WTC11 (cell line): ENCODE results near the gene SELENOH. TPM values are rescaled to one million over a fixed set of nuclear protein-coding genes. Genes with fewer than 3 reads are reported as not detected.

Experiments used
- ATAC-seq: fragments of 200-7000 bp; cut with Tn5 transposase; 2 replicates; pipeline ENCODE4 v1.10.0; 2021; ENCODE audit warnings: mild to moderate bottlenecking, moderate library complexity
- CTCF ChIA-PET: fragments of 300-600 bp; sonication (Branson Sonifier 250); formaldehyde crosslinking; loops from one replicate; lab custom pipeline; 2021; ENCODE audit warnings: antibody characterized with exemption; lab: Charles Lee
- POLR2A ChIA-PET: fragments of 350-600 bp; sonication (Branson Sonifier 250); formaldehyde crosslinking; loops from one replicate; lab custom pipeline; 2021; ENCODE audit warnings: antibody characterized with exemption; lab: Charles Lee
- DNase-seq: peaks from one replicate; pipeline ENCODE4 v3.0.0; 2021; ENCODE audit warnings: low spot score
- H3K27ac Mint-ChIP-seq: 2 replicates; pipeline ENCODE4 v1.8.0; 2021; ENCODE audit warnings: mixed read lengths
- H3K27me3 Mint-ChIP-seq: 2 replicates; pipeline ENCODE4 v1.8.0; 2021; ENCODE audit warnings: low read depth, mild to moderate bottlenecking, moderate library complexity, mixed read lengths
- H3K36me3 Mint-ChIP-seq: 2 replicates; pipeline ENCODE4 v1.8.0; 2021; ENCODE audit warnings: mixed read lengths
- H3K4me1 Mint-ChIP-seq: 2 replicates; pipeline ENCODE4 v1.8.0; 2022; ENCODE audit warnings: mixed read lengths
- H3K4me3 Mint-ChIP-seq: 2 replicates; pipeline ENCODE4 v1.8.0; 2021; ENCODE audit warnings: mild to moderate bottlenecking, moderate library complexity, mixed read lengths
- H3K9me3 Mint-ChIP-seq: 2 replicates; pipeline ENCODE4 v1.8.0; 2021; ENCODE audit warnings: mixed read lengths
- E2F1 ChIP-seq: sonication (generic); formaldehyde crosslinking; IDR thresholded peaks from 2 replicates; pipeline ENCODE4 v1.8.0; 2022; ENCODE audit warnings: mild to moderate bottlenecking, missing genetic modification reagents
- EMX1 ChIP-seq: fragments of 250-450 bp; sonication (Bioruptor Pico); IDR thresholded peaks from 2 replicates; pipeline ENCODE4 v1.8.0; 2021; ENCODE audit warnings: mild to moderate bottlenecking
- ERG ChIP-seq: fragments of 250-450 bp; sonication (Bioruptor Pico); IDR thresholded peaks from 2 replicates; pipeline ENCODE4 v1.8.0; 2021; ENCODE audit warnings: mild to moderate bottlenecking
- FOXK1 ChIP-seq: sonication (generic); formaldehyde crosslinking; IDR thresholded peaks from 2 replicates; pipeline ENCODE4 v1.8.0; 2022; ENCODE audit warnings: mild to moderate bottlenecking, moderate library complexity, missing genetic modification reagents
- FOXP1 ChIP-seq: sonication (generic); formaldehyde crosslinking; IDR thresholded peaks from 2 replicates; pipeline ENCODE4 v1.8.0; 2022; ENCODE audit warnings: missing genetic modification reagents, mild to moderate bottlenecking, moderate library complexity, borderline replicate concordance
- GRHL2 ChIP-seq: fragments of 250-450 bp; sonication (Bioruptor Pico); IDR thresholded peaks from 2 replicates; pipeline ENCODE4 v1.8.0; 2022; ENCODE audit warnings: mild to moderate bottlenecking, moderate library complexity; ENCODE audit not compliant: insufficient replicate concordance, severe bottlenecking
- IRF2 ChIP-seq: sonication (generic); formaldehyde crosslinking; IDR thresholded peaks from 2 replicates; pipeline ENCODE4 v1.8.0; 2022; ENCODE audit warnings: low read depth, missing genetic modification reagents, borderline replicate concordance
- MLX ChIP-seq: sonication (generic); formaldehyde crosslinking; IDR thresholded peaks from 2 replicates; pipeline ENCODE4 v1.8.1; 2023; ENCODE audit warnings: mild to moderate bottlenecking, missing genetic modification reagents, moderate library complexity
- MYBL2 ChIP-seq: sonication (generic); formaldehyde crosslinking; IDR thresholded peaks from 2 replicates; pipeline ENCODE4 v1.8.1; 2023; ENCODE audit warnings: mild to moderate bottlenecking, moderate library complexity, missing genetic modification reagents
- NFATC4 ChIP-seq: fragments of 250-450 bp; sonication (Bioruptor Pico); IDR thresholded peaks from 2 replicates; pipeline ENCODE4 v1.9.0; 2021; ENCODE audit warnings: mild to moderate bottlenecking
- PRDM15 ChIP-seq: sonication (generic); formaldehyde crosslinking; IDR thresholded peaks from 2 replicates; pipeline ENCODE4 v1.8.0; 2022; ENCODE audit warnings: missing genetic modification reagents
- ZNF121 ChIP-seq: sonication (generic); formaldehyde crosslinking; IDR thresholded peaks from 2 replicates; pipeline ENCODE4 v1.8.0; 2023; ENCODE audit warnings: missing genetic modification reagents
- ZNF281 ChIP-seq: sonication (generic); formaldehyde crosslinking; IDR thresholded peaks from 2 replicates; pipeline ENCODE4 v1.8.0; 2023; ENCODE audit warnings: mild to moderate bottlenecking, missing genetic modification reagents
- ZNF317 ChIP-seq: sonication (generic); formaldehyde crosslinking; IDR thresholded peaks from 2 replicates; pipeline ENCODE4 v1.8.1; 2023; ENCODE audit warnings: low read depth, mild to moderate bottlenecking, moderate library complexity, missing genetic modification reagents, borderline replicate concordance
- ZNF532 ChIP-seq: fragments of 250-450 bp; sonication (Bioruptor Pico); IDR thresholded peaks from 2 replicates; pipeline ENCODE4 v1.9.0; 2021; ENCODE audit warnings: mild to moderate bottlenecking, borderline replicate concordance
- total RNA-seq: library from RNA; stranded (reverse); gene quantifications from 3 replicates; pipeline ENCODE4 v1.2.3, GENCODE V29; 2021

Gene SELENOH
- total RNA-seq, 1 experiment from 2014 or later = 251 TPM

- POLR2A ChIA-PET = no interaction called here
- peaks cover 46% of the 10 kb centered on the region for H3K4me1 Mint-ChIP-seq
- TF ChIP-seq FOXP1 (no peak), GRHL2 (CRISPR knock-in tag) (no peak), ZNF121 (CRISPR knock-in tag) (no peak), PRDM15 (no peak), EMX1 (no peak), MLX (CRISPR knock-in tag) (no peak), ZNF281 (CRISPR knock-in tag) (no peak), E2F1 (CRISPR knock-in tag) (no peak), FOXK1 (no peak)
- H3K27ac Mint-ChIP-seq = no peak overlapping the region
- no peak for DNase-seq
- H3K9me3 Mint-ChIP-seq = no peaks in the 10 kb centered on the region
- no peak for ATAC-seq
- no peak overlapping the region for H3K4me3 Mint-ChIP-seq
- H3K27me3 Mint-ChIP-seq = no peaks in the 10 kb centered on the region
- peaks cover 13% of the 10 kb centered on the region for H3K36me3 Mint-ChIP-seq
- CTCF ChIA-PET = interaction anchor here (1.0 to 1.2 kb wide), 3 partner anchors 19 to 68 kb away, joined by 3 to 4 read pairs (median 4); partner anchors contain the start of gene BTBD18
These were observed 8.6 kb upstream of the SELENOH start for GRCh38 chr11:57732661-57733060.

- Mint-ChIP-seq H3K27ac (peak overlapping the region; percentile 81), H3K27me3 (no peaks in the 10 kb centered on the region), H3K9me3 (no peaks in the 10 kb centered on the region), H3K4me1 (peaks cover 27% of the 10 kb centered on the region), H3K36me3 (peaks cover 26% of the 10 kb centered on the region), H3K4me3 (no peak overlapping the region)
- DNase-seq (no peak), ATAC-seq (peak; percentile 62)
- CTCF ChIA-PET = interaction anchor here (2.0 kb wide), 1 partner anchor 65 kb away, joined by 7 read pairs; no protein-coding TSS in a partner anchor
- POLR2A ChIA-PET = interaction anchor here (0.7 to 1.1 kb wide), 3 partner anchors 26 to 91 kb away, joined by 3 read pairs; partner anchors contain the start of gene CTNND1
- no peak for TF ChIP-seq NFATC4
- TF ChIP-seq IRF2 (CRISPR knock-in tag) = no peak
- no peak for TF ChIP-seq MYBL2 (CRISPR knock-in tag)
- TF ChIP-seq ERG (CRISPR knock-in tag) = no peak
- TF ChIP-seq ZNF532 (CRISPR knock-in tag) = no peak
- TF ChIP-seq ZNF281 (CRISPR knock-in tag) = no peak
- TF ChIP-seq ZNF317 = no peak
These were observed 5.5 kb upstream of the SELENOH start for GRCh38 chr11:57735619-57736298.
